ENCODE measurements around the gene UHRF2. TPM values are rescaled to one million over a fixed set of nuclear protein-coding genes. Genes with fewer than 3 reads are reported as not detected.
"Not testable (repeated sequence)": the region's sequence is repeated elsewhere in the genome, so short reads cannot be mapped to it uniquely, and the experiment has no call there.

The UHRF2 gene
- total RNA-seq = 59.4 and 62.5 TPM in 2 replicates
- long read RNA-seq, partial matches to known transcripts = 4 of 8 reads
- long read RNA-seq, other reads (novel, unspliced or antisense) = 2 of 8 reads

GRCh38 chr9:6412487-6413364 lies at the start of gene UHRF2:
Gene UHRF2 (plus strand): TSS chr9:6413199. CDS start chr9:6413491, 292 bp downstream.
- no peak for TF ChIP-seq CTCF (conservative IDR thresholded peaks at IDR 0.05)
- DNase-seq (ENCODE audit: low read depth, low spot score) = peak; percentile 92
- Mint-ChIP-seq H3K27me3 (ENCODE audit: low read depth) (peaks cover 22% of the 10 kb centered on the region), H3K4me3 (peak within 1 kb of the TSS; percentile 90), H3K36me3 (ENCODE audit: low read depth) (peaks cover 5% of the 10 kb centered on the region), H3K27ac (ENCODE audit: unreplicated experiment) (peak within 1 kb of the TSS; percentile 93), H3K9me3 (no peaks in the 10 kb centered on the region), H3K4me1 (peaks cover 28% of the 10 kb centered on the region)

- Mint-ChIP-seq H3K27me3 (ENCODE audit: low read depth) (no peaks in the 10 kb centered on the region), H3K36me3 (ENCODE audit: low read depth) (peaks cover 3% of the 10 kb centered on the region), H3K27ac (ENCODE audit: unreplicated experiment) (no peak overlapping the region), H3K9me3 (peaks cover 3% of the 10 kb centered on the region), H3K4me1 (no peaks in the 10 kb centered on the region), H3K4me3 (no peak overlapping the region)
- no peak for DNase-seq (ENCODE audit: low read depth, low spot score)
- no peak for TF ChIP-seq CTCF (conservative IDR thresholded peaks at IDR 0.05)
Observed at GRCh38 chr9:6367128-6367890, 45.7 kb upstream of the UHRF2 start.

- Mint-ChIP-seq H3K36me3 (ENCODE audit: low read depth) (peaks cover 3% of the 10 kb centered on the region), H3K4me1 (no peaks in the 10 kb centered on the region), H3K27me3 (ENCODE audit: low read depth) (no peaks in the 10 kb centered on the region), H3K4me3 (no peak overlapping the region), H3K27ac (ENCODE audit: unreplicated experiment) (no peak overlapping the region), H3K9me3 (peaks cover 5% of the 10 kb centered on the region)
- no peak for TF ChIP-seq CTCF (conservative IDR thresholded peaks at IDR 0.05)
- no peak for DNase-seq (ENCODE audit: low read depth, low spot score)
Observed at GRCh38 chr9:6368831-6369230, 44.2 kb upstream of the UHRF2 start.

GRCh38 chr9:6381477-6382012 lies 31.5 kb upstream of the UHRF2 start:
- peak overlapping the region; percentile 35 for H3K27ac Mint-ChIP-seq (ENCODE audit: unreplicated experiment)
- not testable (repeated sequence) for H3K4me3 Mint-ChIP-seq; DNase-seq (ENCODE audit: low read depth, low spot score); H3K36me3 Mint-ChIP-seq (ENCODE audit: low read depth); H3K4me1 Mint-ChIP-seq; H3K27me3 Mint-ChIP-seq (ENCODE audit: low read depth); H3K9me3 Mint-ChIP-seq

- H3K36me3 Mint-ChIP-seq (ENCODE audit: low read depth) = peaks cover under 1% of the 10 kb centered on the region
- no peak overlapping the region for H3K4me3 Mint-ChIP-seq
- H3K9me3 Mint-ChIP-seq = peaks cover 3% of the 10 kb centered on the region
- H3K27me3 Mint-ChIP-seq (ENCODE audit: low read depth) = peaks cover 6% of the 10 kb centered on the region
- no peaks in the 10 kb centered on the region for H3K4me1 Mint-ChIP-seq
- TF ChIP-seq CTCF (conservative IDR thresholded peaks at IDR 0.05) = no peak
- H3K27ac Mint-ChIP-seq (ENCODE audit: unreplicated experiment) = no peak overlapping the region
- DNase-seq (ENCODE audit: low read depth, low spot score) = no peak
Observed at GRCh38 chr9:6382681-6383080, 30.3 kb upstream of the UHRF2 start.

Measured in neural crest cell (in vitro differentiated cells).